HG03520 (cell line): ENCODE measurements around the gene HIRA.
A peak's percentile ranks its signal among the peaks of the same experiment; 100 is the strongest.
"Not testable (repeated sequence)": the region's sequence is repeated elsewhere in the genome, so short reads cannot be mapped to it uniquely, and the experiment has no call there.

Experiments
- ATAC-seq: cut with Tn5 transposase; IDR thresholded peaks from one replicate; pipeline ENCODE4 v1.9.1; 2021; ENCODE audit warnings: mild to moderate bottlenecking, moderate library complexity; ENCODE audit not compliant: unreplicated experiment

Gene HIRA

DNA sequence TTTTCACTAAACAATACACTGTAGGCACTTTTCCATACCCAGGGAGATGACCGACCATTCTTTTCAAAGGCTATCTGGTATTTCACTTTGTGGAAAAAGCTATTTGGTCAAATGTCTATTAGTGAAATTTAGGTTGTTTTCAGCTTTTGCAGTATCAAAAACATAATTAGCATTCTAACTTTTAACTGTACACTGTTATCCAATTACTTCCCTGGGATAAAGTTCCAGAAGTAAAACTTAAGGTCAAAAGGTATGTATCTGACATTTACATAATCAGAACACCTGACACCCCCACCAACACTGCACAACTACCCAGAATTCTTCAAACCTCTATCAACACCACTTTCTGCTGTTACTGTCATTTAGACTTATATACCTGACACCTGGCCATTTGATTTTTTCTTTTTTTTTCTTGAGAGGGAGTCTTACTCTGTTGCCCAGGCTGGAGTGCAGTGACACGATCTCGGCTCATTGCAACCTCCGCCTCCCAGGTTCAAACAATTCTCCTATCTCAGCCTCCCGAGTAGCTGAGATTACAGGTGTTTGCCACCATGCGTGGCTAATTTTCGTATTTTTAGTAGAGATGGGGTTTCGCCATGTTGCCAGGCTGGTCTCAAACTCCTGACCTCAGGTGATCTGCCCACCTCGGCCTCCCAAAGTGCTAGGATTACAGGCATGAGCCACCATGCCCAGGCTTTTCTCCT is 13.9 kb upstream of the HIRA start:
- ATAC-seq = not testable (repeated sequence)

DNA sequence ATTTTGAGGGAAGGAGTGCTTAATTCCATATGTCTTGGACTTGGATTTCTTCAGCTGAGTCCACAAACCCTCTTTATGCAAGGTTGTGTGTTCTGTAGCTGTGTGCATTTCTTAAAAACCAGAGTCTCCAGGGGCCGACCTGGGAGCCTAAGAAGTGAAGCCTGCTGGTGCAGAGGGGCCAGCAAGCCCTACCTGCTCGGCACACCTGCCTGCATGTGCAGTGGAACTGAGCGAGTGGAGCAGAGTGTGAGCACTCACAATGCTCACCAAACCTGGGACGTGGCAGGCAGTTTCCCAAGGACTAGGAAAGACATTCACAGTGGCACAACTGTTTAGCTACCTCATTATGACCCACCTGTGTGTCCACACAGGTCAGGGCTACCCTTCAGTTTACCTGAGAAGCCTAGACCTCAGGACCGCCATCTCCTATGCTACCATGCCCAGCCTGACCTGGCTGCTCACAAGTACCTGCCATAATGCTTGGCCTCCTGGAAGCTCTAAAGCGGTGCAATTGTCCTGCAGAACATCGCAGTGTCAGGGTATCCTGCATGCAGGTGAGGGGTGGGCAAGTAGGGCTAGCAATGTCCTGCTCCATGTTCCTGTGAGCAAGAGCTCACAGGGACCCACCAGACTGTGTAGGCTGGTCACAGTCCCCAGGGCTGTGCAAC is 12.1 kb upstream of the HIRA start:
- ATAC-seq = no peak

DNA sequence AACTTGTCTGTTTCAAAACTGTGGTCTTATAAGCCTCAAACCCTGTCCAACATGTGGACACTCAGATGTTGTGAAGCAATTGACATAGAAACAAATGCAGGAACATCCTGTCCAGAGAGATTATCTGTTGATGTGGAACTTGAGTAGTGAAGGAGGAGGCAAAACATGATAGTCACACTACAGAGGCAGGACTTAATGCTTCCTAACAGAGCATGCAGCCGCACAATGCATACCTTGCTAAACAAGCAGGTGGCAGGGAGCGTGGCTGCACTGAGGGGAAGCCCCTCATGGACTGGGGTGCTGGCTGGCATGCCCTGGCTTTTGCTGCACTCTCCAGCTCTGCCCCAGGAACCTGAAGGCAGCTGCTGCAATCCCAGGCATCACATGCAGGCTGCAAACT is 10.6 kb upstream of the HIRA start:
- no peak for ATAC-seq

DNA sequence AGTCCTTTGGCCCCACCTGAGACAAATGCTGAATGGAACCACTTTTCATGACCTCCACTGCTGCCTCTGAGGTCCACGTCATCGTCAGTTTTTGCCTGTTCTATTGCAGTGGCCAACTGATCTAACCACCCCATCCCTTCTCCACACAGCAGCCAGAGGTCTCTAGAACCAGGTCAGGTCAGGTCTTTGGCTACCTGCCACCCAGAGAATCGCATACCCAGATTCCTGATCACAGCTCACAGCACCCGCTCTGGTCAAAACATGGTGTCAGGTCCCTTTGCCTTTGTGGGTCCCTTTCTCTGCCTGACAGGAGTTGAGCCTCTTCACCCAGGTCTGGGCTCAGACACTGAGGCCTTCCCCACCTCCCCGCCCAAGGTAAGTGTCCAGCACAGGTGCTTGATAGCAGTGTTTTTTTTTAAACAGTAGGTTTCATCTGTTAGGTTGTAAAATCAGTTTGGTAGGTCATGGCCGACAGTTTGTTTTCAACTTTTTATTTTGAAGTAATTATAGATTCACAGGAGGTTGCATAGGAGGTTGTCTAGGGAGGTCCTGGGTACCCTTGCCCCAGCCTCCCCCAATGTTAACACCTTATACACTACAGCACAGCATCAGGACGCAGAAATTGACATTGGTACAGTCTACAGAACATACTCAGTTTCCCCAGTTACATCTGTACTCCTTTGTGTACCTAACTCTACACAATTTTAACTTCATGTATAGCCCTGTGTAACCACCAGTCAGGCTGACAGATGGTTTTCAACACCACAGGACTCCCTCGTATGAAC is 9.1 kb upstream of the HIRA start:
- ATAC-seq = no peak

DNA sequence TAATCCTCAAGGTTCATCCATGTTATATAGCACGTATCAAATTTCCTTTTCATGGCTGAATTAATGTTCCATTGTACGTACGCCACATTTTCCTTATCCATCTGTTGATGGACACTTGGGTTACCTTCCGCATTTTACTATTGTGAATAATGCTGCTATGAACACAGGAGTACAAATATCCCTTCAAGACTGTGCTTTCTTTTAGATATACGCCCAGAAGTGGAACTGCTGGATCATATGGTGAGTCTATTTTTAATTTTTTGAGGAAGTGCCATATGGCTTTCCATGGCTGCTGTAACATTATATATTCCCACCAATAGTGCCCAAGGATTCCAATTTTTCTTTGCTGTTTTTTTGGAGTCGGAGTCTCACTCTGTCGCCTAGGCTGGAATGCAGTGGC is 6.8 kb upstream of the HIRA start:
- no peak for ATAC-seq

DNA sequence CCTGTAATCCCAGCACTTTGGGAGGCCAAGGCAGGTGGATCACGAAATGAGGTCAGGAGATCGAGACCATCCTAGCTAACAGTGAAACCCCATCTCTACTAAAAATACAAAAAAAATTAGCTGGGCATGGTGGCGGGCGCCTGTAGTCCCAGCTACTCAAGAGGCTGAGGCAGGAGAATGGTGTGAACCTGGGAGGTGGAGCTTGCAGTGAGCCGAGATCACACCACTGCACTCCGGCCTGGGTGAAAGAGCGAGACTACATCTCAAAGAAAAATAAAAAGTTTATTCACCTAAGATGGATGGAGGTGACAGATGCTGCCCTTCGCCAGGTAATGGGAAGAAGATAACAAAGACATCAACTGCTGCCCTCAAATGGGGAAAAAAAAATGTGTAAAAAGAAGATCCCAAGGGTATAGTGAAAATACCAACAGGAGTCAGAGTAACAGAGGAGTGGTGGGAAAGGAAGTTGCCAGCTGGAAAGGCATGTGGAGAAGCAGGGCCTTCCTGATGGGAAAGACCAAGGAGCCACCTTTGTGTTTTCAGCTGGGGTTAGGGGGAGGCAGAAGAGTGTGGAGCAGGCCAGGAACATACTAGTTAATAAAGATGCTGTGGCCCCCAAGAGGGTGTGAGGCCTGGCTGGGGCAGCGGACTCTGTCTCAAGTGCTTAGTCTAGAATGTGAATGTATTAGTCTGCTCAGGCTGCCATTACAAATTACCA is 5.1 kb upstream of the HIRA start:
- not testable (repeated sequence) for ATAC-seq

DNA sequence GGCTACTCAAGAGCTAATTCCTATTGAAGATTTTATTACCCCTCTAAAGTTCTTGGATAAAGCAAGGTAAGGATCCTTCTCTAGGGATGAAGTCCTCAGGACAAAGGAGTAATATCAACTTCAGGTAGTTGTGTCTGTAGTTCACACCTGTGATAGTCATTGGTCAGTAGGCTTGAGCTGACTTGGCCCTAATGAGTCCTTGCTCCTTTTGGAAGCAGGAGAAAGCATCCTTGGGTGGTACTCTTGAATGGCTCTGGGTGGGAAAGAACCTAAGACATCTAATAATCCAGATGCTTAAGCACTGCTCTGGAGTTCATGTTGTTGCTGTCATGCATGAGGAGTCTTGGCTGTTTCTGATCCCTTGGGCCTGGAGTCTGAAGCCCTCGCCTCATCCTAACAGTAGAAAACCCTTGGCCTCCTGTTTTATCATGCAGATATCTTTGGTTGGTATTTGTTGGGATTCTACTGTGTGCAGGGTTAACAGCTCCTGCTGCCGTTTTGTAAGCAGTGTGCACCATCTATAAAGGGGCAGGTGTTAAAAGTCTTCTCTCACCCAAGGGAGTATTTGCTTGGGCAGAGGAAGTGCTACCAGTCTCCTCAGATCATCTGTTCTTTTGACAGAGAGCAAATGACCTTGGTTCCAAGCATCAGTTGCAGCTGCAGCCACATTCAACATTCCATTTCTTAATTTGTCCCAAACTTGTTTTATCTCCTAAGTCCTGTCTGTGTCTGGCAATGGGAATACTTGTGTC is 3.5 kb upstream of the HIRA start:
- no peak for ATAC-seq

DNA sequence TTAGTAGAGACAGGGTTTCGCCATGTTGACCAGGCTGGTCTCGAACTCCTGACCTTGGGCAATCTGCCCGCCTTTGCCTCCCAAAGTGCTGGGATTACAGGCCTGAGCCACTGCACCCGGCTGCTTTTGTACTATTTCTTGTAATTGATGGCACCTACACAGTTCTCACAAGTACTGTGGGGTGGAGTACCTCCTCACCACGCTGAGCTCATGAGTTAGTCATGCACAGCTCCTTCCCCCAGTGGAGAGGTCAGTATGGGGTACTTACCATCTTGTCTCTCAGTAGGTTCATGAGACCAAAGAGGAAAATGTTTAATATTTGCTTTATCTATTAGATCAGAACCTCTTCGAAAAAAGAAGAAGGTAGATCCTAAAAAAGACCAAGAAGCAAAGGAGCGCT is 2.9 kb upstream of the HIRA start:
- no peak for ATAC-seq

DNA sequence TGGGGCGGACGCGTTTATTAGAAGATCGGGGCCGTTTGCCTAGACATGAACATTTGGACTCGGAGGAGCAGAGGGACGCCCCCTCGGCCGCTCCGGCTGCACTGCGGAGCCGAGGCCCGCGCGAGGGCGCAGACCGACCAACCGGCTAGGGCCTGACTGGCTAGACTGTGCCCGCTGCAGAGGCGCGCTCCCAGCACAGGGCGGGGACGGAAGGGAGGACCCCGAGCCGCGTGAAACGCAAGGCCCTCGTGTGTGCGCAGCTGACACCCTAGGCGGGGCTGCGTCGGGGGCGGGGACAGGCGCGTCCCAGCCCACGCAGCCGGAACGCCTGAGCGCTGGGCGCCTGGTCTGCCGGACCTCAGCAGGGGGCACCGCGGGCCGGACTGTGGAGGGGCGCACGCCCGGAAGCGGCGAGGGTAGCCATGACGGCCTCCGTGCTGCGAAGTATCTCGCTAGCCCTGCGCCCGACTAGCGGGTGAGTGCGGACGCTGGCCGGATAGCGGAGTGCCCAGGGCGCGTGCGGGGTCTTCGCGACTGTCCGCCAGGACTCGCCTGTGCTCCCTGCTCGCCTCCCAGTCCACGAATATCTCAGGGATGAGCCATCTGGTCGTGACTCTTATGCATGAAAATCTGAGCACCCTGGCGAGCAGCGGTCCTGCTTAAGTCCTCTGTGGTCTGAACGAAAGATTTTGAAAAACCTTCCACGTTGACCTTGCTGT is 759 bp upstream of the HIRA start, which contains the start of gene MRPL40:
MRPL40 (plus strand) TSS at position 413 of the 719 bp plus-strand sequence; CDS start at position 423, 10 bp downstream.
- peak; percentile 73 for ATAC-seq

DNA sequence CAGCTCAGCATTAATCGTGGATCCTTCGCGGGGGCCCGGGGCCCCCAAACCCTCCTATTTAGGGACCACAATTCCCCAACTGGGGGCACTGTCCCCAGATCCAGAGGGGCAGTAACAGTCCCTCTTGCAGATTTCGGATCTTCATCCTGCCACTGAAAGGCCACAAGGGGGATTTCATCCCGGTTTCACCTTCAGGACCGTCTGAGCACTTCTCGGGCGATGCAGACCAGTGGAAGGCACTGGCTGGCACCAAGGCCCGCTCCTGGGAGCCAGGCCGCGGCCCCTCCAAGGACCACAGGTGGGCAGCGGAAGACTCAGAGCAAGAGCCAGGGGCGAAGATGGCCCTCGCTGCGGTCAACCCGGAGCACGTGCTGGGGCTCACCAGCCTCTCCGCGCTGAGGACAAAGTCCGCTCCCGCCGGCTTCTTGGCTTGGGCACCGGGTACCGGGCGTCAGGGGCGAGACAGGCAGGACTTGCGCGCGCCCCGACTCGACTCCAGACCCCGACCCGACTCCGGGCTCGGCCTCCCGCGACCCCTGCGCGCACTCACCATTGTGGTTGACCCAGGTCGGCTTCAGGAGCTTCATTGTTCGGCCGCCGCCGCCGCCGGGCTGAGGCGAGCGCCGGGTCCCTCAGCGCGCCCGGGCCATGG is 517 bp downstream of the HIRA start:
- no peak for ATAC-seq

DNA sequence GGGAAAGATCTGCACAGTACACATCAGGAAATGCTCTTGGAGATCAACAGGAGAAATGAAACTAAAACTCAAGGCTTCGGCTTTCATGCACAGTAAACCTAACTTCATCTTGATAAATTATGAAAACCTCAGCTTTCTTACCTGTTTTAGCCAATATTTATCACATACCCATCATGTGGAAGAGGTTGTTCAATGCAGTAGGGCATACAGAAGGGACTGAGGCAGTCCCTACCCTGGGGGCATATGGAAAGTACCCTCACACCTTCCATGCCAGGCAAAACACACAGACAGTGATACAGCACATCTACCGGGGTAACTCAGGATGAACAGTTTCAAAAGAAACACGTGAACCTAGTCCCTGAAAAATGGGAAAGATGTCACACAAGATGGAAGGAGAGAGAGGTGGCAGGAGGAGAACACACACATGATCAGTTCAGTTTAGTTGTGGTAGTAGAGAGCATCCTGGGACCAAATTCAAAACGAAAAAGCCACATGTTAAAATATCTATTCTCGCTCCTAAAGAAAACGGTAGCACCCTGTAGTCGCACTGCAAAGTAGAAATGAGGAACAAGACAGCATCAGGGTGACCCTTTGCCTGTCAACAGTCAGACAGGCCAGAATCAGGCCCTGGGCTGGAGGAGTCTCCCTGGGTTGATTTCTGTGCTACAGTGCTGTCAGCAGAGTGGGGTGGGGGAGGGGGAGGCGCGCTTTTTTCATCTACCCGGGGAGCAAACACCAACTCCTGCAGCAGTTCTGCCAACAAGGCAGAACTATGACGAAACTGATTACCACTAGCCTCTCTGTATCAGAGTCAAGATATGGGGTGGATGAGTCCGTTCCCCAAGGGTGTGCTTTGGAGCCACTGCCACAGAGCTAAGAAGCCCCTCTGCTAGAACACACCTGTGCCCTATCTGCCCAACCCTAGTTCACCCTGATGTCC is 1.3 kb downstream of the HIRA start:
- no peak for ATAC-seq

DNA sequence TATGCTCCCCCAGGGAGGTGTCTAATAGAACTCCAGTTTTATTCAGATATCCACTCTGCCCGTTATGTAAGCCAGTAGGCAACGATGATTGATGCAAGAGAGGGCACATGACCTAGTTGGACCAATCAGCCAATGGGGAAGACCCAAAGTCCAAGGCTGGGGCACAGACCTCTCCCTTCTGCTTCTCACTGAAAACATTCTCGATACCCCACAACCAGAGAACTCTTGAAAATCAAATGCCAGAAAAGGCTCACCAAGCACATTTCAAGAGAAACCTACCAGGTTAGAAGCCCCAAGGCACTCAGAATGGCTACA is 7.4 kb downstream of the HIRA start:
- ATAC-seq = no peak

DNA sequence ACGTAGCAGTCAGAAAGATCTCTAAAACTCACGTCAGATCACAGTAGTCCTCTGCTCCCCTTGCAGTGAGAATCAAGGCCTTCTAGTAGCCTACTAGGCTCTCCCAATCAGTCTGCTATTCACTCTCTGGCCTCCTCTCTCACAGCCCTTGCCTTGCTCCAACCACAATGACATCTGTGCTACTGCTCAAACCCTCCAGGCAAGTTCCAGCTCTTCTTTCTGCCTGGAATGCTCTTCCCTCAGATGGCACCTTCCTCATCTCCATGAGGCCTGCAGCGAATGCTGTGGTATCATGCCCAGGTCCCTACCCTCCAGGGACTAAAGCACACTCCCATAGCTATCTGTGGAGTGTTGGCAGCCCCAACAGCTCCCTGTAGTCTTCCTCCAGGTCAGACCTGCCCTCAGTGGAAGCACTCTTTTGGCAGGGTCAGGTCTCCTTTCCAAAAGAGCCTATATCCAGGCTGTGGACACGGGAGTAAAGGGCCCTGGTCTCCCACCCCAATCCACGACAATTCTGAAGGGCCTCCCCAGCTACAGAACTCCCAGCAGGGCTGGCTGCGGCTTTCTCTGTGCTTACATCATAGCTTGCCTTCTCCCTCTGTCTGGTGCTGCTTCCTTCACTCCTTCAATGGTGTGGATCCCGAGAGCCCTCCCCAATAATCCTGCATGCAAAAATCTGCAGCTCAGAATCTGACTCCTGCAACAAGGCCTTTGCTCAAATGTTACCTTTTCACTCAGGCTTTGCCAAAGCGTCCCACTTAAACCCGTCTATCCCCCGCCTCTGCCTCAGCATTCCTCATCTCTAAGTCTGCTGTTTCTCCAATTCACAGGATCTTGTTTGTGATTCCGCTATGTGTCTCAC is 8.9 kb downstream of the HIRA start:
- no peak for ATAC-seq

DNA sequence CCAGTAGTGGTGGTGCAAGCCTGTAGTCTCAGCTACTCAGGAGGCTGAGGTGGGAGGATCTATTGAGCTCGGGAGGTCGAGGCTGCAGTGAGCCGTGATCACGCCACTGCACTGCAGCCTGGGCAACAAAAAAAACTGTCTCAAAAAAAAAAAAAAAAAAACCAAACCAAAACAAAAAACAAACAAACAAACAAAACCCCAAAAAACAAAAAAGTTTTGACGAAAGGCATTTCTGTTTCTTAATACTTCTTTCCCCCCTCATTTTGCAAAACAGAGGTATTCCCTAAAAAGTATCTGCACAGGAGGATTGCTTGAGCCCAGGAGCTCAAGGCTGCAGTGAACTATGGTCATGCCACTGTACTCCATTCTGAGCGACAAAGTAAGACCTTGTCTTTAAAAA is 11.2 kb downstream of the HIRA start:
- no peak for ATAC-seq

DNA sequence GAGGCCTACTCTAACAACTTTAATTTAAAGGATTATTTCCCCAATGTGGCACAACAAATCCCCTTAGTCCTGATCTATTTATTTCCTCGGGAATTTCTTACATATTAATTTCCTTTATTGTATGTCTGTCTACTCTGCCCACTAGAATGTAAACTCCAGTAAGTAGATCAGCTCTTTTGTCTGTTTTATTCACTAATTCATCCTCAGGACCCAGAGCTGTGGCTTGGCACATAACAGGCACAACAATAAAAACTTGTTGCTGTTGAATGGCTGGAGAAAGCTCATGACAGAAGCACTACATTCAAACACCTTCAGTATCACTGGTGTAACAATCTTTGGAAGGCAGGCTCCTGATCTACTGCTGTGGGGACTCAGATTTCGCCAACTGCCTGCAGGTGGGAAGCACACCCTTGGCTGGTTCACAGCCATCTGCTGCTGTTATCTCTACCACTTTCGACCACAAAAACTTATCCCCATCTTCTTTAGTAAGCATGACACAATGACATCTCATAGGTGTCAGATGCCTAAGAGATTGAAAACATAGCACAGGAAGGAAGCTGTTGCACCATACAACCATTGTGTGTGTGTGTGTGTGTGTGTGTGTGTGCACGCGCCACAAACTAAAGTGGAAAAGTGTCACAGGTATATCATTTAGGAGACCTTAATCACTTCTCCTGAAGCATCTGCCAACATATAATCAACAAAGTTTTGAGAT is 11.9 kb downstream of the HIRA start:
- no peak for ATAC-seq

DNA sequence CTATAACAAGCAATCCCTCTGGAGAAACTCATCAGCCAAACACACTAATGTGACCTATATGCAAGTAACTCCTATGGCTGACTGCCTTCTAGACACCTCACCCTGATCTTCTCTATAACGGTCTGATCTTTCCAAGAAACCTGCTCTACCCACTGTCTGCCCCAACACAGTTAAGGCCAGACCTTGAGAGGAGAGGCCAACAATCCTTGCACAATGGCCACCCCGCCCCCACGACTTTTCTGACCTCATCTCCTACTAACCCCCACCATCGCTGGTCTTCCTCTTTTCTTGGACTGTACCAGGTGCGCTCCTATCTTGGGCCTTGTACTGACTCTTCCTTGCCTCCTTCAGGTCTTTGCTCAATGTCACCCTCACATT is 12.5 kb downstream of the HIRA start:
- no peak for ATAC-seq

DNA sequence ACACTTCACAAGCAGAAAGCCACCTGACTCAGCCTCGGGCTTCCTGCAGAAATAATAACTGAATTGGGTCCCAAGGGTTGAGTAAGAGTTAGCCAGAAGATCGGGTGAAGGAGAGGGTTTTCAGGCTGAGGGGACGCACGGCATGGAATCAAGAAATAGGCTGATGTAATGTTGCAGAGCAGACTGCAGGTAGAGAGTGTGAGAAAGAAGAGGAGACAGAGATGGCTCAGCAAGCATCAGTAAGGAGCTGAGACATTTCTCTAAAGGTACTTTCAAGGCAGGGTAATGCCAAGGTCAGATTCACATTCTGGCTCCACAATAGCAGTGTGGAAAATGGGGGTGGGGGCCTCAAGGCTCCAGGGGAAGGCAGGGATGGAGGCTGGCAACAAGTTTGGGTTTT is 18.6 kb downstream of the HIRA start:
- ATAC-seq = no peak
